ENCODE measurements around the gene LARP4.
"Not testable (repeated sequence)": the region's sequence is repeated elsewhere in the genome, so short reads cannot be mapped to it uniquely, and the experiment has no call there.

DNA sequence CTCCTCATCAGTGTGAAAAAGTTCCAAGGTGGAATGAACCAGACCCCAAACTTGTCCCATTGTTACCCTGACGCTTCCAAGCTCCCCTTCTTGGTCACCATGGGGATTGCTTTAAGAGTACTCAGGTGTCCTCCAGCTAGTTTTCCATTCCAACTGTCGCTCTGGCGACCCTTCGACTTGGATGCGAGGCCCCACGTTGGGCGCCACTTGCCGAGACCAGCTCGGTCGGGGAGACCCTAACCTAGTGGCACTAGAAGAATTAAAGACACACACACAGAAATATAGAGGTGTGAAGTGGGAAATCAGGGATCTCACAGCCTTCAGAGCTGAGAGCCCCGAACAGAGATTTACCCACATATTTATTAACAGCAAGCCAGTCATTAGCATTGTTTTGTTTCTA is 97.4 kb downstream of the LARP4 start:
- not testable (repeated sequence) for TF ChIP-seq EP300, POLR2A (IDR thresholded peaks at IDR 0.05)
- TF ChIP-seq, protein P1, sequence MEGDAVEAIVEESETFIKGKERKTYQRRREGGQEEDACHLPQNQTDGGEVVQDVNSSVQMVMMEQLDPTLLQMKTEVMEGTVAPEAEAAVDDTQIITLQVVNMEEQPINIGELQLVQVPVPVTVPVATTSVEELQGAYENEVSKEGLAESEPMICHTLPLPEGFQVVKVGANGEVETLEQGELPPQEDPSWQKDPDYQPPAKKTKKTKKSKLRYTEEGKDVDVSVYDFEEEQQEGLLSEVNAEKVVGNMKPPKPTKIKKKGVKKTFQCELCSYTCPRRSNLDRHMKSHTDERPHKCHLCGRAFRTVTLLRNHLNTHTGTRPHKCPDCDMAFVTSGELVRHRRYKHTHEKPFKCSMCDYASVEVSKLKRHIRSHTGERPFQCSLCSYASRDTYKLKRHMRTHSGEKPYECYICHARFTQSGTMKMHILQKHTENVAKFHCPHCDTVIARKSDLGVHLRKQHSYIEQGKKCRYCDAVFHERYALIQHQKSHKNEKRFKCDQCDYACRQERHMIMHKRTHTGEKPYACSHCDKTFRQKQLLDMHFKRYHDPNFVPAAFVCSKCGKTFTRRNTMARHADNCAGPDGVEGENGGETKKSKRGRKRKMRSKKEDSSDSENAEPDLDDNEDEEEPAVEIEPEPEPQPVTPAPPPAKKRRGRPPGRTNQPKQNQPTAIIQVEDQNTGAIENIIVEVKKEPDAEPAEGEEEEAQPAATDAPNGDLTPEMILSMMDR (IDR thresholded peaks at IDR 0.05): not testable (repeated sequence)

Data from gastroesophageal sphincter (tissue), 3 donors.